SK-MEL-5 (cell line): Measurements from ENCODE around the gene ECE1. TPM values are rescaled to one million over a fixed set of nuclear protein-coding genes. Genes with fewer than 3 reads are reported as not detected.
A peak's percentile ranks its signal among the peaks of the same experiment; 100 is the strongest.

Source experiments
- DNase-seq: peaks from one replicate; pipeline ENCODE4 v3.0.0-alpha.2; 2016; ENCODE audit warnings: low read depth, low spot score
- in situ Hi-C: cut with HindIII; loops from 2 replicates; pipeline ENCODE4 v1.10.0; 2016; ENCODE audit warnings: low sequenced_read_pairs, high pct_unique_total_duplicates, low pct_unique_long_range_greater_than_20kb
- total RNA-seq: library from RNA; depleted of rRNA; stranded (reverse); fragments of >200 nt; shearing (Covaris generic); gene quantifications from 2 replicates; pipeline ENCODE4 v1.2.3, GENCODE V29; 2014

Gene ECE1
- total RNA-seq, 1 experiment from 2014 or later, result 14.0 TPM

DNA sequence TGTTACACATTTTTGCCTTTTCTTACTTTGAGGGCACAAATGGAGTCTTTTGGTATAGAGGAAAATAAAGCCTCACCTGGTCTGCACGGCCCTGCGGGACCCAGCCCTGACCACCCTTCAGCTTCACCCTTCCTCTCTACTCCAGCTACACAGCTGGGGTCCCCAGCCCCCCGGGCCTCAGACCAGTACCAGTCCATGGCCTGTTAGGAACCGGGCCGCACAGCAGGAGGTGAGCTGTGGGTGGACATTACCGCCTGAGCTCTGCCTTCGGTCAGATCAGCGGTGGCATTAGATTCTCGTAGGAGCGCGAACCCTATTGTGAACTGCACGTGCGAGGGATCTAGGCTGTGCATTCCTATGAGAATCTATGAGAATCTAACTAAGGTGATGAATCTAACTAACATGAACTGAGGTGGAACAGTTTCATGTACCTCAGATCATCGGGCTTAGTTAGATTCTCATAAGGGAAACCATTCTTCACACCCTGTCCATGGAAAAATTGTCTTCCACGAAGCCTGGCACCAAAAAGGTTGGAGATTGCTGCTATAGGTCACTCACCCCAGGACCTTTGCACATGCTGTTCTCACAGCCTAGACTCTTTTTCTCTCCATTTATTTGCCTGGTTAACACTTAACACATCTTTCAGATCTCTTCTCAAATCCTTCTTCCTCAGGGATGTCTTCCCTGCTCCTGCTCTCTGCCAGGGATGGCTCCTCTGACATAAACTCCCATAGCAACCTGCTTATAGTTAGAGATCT is 37.5 kb upstream of the ECE1 start:
- no peak for DNase-seq
- in situ Hi-C loops, result no loop called here

DNA sequence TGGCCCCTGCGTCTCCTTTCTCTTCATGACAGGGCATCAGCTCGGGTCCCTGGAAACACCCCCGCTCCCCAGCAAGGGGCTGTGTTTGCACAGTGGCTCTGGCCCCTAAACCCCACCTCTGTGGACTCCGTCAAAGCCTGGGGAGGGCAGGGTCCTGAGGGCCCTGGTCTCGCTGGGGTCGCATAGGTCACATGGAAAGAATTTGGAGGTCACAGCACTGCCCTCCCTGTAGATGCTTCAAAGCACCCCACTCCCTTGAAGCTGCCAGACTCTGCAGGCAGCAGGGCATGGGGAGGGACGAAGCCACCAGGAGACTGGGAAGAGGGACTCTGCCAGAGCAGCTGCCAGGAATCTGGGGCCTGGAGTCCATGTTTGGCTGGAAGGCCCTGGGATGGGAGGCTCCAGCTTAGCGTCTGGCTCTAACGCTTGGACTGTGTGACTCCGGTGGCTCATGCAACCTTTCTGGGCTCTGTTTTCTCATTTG is 36.6 kb upstream of the ECE1 start:
- no peak for DNase-seq
- in situ Hi-C loops, result no loop called here

DNA sequence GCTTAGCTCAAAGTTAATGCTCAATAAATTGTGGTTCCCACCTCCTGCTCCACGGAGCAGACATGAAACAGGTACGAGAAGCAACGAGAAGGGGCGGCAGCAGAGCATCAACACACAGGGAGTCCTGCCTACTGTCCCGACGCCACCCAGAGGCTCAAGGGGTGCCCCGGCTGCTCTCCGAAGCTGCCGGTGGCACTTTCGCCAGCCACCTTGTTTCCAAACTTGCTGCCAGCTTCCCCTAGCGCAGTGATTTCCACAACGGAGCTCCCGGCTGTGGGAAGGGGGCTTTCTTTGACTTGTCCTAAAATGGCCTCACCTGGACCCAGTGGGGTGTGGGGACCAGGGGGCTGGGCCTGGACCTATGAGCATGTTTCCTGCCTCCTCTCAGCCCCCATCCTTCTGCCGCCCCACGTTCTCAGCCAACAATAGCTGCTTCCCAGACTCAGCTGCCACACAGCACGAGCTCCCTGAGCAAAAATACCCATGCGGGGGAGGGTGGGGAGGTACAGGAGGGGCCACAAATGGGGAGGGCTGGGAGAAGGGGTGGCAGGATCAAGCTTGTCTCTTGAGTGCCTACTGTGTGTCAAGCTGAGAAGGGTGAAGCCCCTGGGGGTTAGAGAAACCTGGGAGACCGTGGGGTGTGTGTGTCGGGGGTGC is 35.6 kb upstream of the ECE1 start:
- no peak for DNase-seq
- in situ Hi-C loops, result no loop called here

DNA sequence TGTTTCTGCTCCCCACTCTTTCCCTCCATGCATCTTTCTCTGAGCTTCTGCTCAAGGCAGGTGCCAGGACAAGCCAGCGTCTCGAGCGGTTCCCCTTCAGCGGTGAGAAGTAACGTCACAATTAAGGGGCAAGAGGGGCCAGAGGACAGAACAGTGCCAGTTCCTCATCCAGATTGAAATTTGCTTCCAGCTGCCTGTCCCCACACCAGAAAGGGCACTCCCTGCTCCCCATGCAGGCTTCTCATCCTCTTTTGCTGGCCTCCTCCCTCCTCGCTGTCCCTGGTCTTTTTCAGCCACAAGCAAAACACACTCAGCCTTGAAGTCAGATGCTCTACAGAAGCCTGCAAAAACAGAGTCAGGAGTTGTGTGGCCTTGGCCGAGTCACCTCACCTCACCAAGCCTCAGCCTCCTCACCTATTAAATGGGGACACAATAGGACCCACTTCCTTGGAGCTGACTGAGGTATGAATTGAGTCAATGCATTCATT is 35.0 kb upstream of the ECE1 start:
- in situ Hi-C loops, result no loop called here
- DNase-seq, result no peak

DNA sequence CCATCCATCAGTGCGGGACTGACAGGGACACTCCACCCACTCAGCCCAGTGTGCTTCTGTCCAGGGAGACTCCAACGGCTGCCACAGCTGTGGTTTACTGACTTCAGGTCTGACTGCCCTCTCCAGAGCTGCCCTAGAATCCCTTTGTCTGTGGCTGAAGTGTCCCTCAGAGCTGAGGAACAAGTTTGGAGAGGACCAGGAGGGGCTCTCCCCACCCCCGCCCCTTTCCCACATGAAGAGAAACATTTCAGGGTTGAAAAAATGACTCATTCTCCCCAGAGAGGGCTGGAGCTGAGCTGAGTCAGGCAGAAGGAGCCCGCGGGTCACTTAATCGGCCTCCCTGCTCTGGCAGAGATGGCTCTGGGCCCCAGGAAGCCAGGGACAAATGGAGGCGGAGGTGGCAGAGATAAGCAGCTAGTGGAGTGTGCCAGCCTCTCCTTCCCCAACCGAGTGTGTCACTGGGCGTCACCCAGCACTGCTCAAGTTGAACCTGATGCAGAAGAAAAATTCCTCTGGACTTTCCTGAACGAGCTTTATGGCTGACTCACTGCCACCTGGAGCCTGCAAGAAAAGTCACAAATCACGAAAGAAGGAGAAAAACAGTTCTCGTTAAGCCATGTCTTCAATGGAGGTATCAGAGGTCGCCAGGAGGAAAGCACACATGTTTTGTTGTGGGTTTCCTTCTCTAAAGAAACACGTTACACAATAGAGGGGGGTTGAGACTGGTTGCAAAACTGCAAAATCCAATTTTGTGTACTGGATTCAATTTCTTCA is 34.3 kb upstream of the ECE1 start:
- in situ Hi-C loops, result no loop called here
- peak; percentile 47 for DNase-seq

DNA sequence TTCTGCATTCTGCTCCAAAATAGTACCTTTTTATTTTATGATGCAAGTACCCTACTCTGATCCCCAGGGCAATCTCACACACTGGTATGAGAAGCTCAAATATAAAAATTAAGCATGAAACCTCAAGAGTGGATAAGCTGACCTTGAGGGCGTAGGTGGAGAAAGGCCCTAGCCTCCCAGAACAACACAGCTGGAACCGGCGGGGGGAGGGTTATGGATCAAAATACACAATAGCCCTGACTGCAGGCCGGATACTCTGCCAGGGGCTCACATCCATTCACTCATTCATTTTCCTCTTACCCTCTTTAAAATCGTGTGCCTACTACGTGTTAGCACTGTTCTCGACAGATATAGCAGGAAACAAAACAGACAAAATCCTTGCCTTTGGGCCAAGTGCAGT is 32.8 kb upstream of the ECE1 start:
- in situ Hi-C loops, result no loop called here
- DNase-seq, result no peak

DNA sequence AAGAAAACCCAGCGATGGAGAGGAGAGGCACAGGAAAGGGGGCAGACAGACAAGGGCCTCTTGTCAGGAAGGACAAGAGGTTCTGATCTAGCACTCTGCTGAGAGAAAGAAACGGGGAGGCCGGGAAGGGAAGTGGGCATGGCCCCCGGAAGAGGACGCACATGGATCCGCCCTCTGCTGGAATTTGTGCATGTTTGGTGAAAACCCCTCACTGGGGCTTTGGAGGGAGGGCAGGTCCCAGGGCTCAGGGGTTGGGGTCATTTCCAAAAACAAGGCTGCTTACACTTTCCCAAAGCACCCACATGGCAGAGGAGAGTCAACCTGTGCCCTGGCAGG is 32.4 kb upstream of the ECE1 start:
- in situ Hi-C loops, result no loop called here
- DNase-seq, result no peak

DNA sequence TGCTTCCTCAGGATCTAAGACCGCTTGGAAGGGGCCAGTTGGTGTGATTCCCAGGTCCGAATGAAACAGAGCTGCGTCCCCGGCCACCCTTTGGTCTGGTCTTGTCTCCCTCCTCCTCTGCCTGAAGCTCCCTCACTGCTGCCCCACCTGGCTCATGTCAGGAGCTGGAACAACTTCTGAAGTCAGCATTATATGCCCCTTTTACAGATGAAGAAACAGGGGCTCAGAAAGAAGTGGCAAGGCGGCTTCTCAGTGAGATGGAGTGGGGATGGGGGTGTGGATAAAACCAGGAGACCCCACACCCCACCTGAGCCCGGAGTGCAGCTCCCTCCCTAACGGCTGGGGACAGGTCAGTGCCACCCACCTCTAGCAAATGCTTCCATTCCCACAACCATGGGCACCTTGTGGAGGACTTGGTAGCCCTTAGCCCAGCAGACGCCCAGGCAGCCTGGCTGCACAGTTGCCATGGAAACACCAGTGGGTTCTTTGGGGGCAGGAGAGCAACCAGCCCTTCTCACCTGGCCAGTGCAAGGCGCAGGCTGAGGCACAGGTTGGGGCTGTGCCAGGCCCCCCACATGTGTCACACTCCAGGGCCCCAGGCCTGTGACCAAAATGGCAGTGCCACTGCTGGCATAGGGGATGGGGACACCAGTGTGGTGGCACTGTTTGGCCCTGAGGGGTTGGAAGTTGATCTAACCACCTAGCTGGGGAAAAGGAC is 31.9 kb upstream of the ECE1 start:
- DNase-seq, result no peak
- in situ Hi-C loops, result no loop called here

DNA sequence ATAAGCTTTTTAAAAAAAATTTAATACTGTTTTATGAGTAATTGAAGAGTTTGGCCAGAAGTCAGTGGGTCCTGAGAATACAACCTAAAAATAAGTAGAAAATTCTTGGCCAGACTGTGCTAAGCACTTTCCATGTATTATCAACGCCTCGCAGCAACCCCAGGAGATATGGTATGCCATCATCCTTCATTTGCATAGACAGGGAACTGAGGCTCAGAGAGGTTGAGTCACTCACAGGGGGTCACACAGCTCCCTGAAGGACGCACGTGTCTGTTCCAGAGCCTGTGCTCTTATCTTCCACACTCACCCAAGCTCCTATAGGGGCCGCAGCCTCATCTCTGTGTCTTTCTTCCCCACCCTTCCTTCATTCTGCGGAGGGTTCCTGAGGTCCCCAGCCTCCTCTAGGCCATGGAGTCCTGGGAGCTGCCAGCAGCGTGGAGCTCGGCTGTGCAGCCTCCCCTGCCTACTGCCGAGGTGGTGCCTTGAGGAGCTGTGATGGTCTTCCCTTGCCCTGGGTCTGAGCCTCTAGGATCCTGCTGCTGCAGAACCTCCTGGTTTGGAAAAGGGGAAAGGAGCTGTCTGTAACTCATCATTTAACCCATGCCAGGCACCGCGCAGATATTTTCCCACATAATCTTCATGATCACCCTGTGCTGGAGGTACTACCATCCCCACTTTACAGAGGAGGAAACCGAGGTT is 30.3 kb upstream of the ECE1 start:
- in situ Hi-C loops, result no loop called here

DNA sequence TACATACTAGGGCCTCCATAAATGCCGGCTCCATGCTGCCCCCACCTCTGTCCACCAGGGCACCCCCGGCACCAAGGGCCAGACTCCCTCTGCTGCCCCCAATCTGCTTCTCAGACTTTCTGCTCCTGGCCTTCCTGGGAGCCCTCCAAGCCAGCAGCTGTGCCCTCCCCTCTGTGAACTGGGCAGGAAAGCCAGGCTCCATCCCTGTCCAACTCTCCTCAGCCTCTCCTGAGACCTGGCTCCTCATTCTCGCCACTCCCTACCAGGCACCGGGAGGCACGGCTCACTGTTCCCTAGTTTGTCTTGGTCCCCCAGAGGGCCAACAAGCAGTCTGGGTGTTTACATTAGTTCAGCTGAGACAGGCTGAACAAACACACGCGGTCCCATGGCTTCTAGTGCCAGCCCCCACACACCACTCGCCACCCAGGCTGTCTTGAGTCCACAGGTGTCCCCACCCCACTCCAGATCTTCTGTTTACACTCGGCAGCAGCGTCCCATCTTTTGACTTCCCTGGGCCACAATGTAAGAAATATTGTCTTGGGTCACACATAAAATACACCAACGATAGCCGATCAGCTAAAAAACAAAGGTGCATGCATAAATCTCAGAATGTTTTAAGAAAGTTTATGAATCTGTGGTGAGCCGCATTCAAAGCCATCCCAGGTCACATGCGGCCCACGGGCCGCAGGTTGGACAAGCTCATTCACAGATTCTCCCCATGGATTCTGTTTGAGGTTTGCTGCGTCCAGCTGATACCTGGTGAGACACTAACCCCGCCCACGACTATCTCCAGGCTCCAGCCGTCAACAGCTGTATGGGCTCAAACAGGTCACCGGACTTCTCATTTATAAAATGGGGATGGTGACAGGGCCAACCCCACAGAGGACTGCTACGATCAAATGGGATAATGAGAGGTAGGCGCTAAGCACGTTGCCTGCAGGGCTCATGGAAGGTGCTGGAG is 29.5 kb upstream of the ECE1 start:
- in situ Hi-C loops, result no loop called here
- DNase-seq, result no peak

More for the DNA sequence above, 30.3 kb upstream of the ECE1 start:
- DNase-seq, result no peak

DNA sequence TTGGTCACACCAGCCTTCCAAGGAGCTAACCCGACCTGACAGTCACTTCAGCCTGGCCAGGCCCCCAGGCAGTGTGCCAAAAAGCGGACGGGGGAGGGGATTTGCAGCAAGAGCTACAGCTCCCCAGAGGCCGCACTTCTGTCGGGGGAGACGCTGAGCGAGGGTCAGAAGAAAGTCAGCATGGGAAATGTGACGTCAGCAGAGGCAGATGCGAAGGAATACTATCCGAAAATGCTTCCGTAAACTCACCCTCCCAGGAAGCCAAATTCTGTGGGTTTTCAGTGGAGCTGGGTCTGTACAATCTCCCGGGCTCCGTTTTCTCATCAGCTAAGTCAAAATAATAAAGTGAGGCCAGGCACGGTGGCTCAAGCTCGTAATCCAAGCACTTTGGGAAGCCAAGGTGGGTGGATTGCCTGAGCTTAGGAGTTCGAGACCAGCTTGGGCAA is 28.5 kb upstream of the ECE1 start:
- in situ Hi-C loops, result no loop called here
- DNase-seq, result no peak

DNA sequence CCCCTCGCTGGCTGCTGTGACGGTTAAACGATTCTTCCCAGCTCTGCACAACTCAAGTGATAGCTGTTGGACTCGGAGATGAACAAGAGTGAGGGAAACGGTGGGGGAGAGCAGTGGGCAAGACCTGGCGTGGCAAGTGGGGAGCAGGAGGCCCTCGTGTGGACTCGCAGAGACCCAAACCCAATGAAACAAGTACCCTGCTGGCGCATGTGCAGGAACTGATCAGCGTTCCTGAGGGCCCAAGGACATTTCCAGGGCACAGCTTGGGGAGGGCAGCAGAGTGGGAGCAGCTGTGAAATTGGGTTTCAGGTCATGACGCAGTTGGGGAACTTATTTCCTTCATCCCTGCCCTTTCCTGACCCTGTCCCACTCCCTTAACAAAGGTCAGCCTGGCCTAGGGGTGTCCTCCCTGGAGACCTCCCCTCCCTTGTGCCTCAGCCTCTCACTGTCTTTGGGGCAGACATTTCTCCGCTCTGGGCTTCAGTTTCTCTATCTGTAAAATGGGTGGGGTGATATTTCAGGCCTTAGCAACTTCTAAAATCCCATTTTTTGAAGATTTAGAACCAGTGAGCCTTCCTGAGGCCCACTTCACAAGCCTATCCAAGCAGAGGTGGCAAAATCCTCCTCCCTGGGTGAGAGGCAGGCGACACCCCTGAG is 27.9 kb upstream of the ECE1 start:
- no peak for DNase-seq
- in situ Hi-C loops, result no loop called here

DNA sequence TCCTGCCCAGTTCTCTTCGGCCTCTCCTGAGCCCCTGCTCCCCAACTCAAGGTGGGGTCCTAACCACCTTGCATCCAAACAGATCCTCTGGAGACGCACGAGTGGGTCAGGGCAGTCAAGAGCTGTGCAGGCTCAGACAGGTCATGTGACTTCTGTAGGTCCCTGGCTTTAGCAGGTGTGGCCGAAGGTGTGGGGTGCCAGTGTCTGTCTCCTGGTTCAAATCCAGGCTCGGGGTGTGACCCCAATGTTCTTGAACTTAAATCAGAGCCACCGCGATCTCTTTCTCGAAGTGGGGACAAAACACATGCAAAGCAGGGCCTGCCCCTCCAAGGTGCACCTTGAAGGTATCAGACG is 27.4 kb upstream of the ECE1 start:
- in situ Hi-C loops, result no loop called here
- DNase-seq, result no peak

DNA sequence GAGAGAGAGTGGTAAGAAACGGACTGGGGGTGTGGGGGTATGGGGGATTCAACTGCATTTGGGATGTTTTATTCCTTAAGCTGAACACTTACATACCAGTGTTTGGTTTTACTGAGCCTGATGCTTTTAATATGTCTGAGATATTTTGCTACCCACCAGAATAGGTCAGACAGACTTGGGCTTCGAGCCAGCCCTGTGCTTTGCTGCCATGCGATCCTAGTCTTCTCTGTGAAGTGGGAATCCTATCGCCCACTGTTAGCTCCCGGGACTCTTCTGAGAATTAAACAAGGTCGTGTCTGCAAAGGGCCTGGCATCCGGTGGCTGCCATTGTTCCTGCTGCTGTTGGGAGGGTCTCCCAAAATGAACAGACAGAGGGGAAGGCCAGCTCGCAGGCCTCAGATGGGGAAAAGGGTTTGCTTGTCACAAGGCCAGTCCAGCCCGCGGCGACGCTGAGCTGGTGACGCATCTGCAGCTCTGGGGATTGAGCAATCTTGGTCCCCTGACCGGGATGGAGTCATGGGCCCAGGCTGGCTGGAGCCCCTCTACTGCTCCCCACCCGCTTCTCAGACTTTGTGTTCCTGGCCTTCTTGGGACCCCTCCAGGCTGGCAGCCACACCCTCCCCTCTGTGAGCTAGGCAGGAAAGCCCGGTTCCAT is 26.9 kb upstream of the ECE1 start:
- in situ Hi-C loops, result no loop called here
- DNase-seq, result peak; percentile 67

DNA sequence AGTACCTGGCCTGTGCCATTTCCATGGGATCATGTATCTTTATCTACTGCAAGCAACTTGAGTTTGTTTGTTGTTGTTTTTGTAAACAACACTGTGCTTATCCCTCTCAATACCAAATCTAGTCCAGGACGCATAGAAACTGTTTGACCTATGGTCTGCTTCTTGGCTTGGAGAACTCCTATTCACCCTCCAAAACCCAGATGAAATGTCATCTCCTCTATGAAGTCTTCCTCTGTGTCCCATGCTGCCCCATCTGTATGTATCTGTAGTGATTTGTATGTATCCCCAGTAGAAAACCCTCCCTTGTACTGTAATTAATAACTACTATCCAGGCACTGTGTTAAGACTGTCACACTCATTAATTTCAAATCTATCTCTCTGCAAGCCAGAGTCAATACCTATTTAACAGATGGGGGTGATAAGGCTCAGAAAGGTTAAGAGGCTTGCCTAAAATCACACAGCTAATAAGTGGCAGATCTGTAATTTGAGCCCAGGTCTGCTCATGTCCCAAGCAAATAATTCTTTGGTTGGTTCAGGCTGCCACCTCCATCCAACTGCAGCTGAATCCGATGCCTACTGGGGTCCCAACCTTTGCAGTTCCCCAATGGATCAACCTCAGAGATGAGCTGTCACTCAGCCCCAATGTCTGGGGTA is 24.6 kb upstream of the ECE1 start:
- in situ Hi-C loops, result no loop called here
- no peak for DNase-seq
